Left ventricle myocardium inferior (tissue), 1 donor: ENCODE data around the gene NR2F1-AS1. TPM values are rescaled to one million over a fixed set of nuclear protein-coding genes. Genes with fewer than 3 reads are reported as not detected.
"Not testable (repeated sequence)": the region's sequence is repeated elsewhere in the genome, so short reads cannot be mapped to it uniquely, and the experiment has no call there.

Experiments
- DNase-seq: peaks from one replicate; pipeline ENCODE4 v3.0.0-alpha.2; 2020
- H3K27ac ChIP-seq: fragments of 200-600 bp; replicated peaks from 2 replicates; pipeline ENCODE4 v1.8.0; 2021
- H3K27me3 ChIP-seq: fragments of 200-600 bp; 2 replicates; pipeline ENCODE4 v1.8.0; 2021; ENCODE audit warnings: low read depth
- H3K36me3 ChIP-seq: fragments of 200-600 bp; 2 replicates; pipeline ENCODE4 v1.8.0; 2021
- H3K4me1 ChIP-seq: fragments of 200-600 bp; 2 replicates; pipeline ENCODE4 v1.8.0; 2021
- H3K4me3 ChIP-seq: fragments of 200-600 bp; 2 replicates; pipeline ENCODE4 v1.8.0; 2021; ENCODE audit warnings: mild to moderate bottlenecking, moderate library complexity
- H3K9me3 ChIP-seq: fragments of 200-600 bp; replicated peaks from 2 replicates; pipeline ENCODE4 v1.8.0; 2021
- CTCF ChIP-seq: fragments of 200-600 bp; IDR thresholded peaks from 2 replicates; pipeline ENCODE4 v1.8.0; 2021; ENCODE audit warnings: antibody characterized with exemption, mild to moderate bottlenecking, borderline replicate concordance
- intact Hi-C: fragments of 100-400 bp; cut with micrococcal nuclease; formaldehyde crosslinking; loops from one replicate; pipeline ENCODE4 v1.11.0; 2022
- total RNA-seq: library from RNA; stranded (reverse); fragmentation: NEBNext Ultra II Directional; extraction: Animal tissue kit (Norgen Biotek cat#: 25700); gene quantifications from one replicate; pipeline ENCODE4 v1.2.1, GENCODE V29; 2021
- donor health status: DM: no; HTN: yes; CAD: no; lungs with severe emphysema.

The NR2F1-AS1 gene
- total RNA-seq, 1 donor from 2014 or later, result 0.60 TPM

- Histone ChIP-seq H3K27ac (no peak overlapping the region), H3K4me3 (no peak overlapping the region), H3K27me3 (no peaks in the 10 kb centered on the region), H3K36me3 (no peaks in the 10 kb centered on the region), H3K4me1 (no peaks in the 10 kb centered on the region), H3K9me3 (peaks cover 42% of the 10 kb centered on the region)
- no peak for DNase-seq
- no peak for TF ChIP-seq CTCF
- intact Hi-C loops, result no loop called here
Measured at GRCh38 chr5:93460286-93460685, 120.7 kb downstream of the NR2F1-AS1 start.

GRCh38 chr5:93456796-93457195 lies 124.2 kb downstream of the NR2F1-AS1 start:
- intact Hi-C loops, result not testable (repeated sequence)

GRCh38 chr5:93454896-93455295 lies 126.1 kb downstream of the NR2F1-AS1 start:
- Histone ChIP-seq H3K27me3 (no peaks in the 10 kb centered on the region), H3K36me3 (no peaks in the 10 kb centered on the region), H3K9me3 (no peaks in the 10 kb centered on the region), H3K4me1 (no peaks in the 10 kb centered on the region), H3K27ac (no peak overlapping the region), H3K4me3 (no peak overlapping the region)
- DNase-seq, result no peak
- no peak for TF ChIP-seq CTCF
- intact Hi-C loops, result no loop called here

More at GRCh38 chr5:93456796-93457195, 124.2 kb downstream of the NR2F1-AS1 start:
- H3K9me3 ChIP-seq, H3K27me3 ChIP-seq, DNase-seq, H3K36me3 ChIP-seq, H3K4me1 ChIP-seq, H3K27ac ChIP-seq, H3K4me3 ChIP-seq: not testable (repeated sequence)

- DNase-seq, result no peak
- Histone ChIP-seq H3K9me3 (peaks cover 4% of the 10 kb centered on the region), H3K27ac (no peak overlapping the region), H3K27me3 (no peaks in the 10 kb centered on the region), H3K4me3 (no peak overlapping the region), H3K36me3 (no peaks in the 10 kb centered on the region), H3K4me1 (no peaks in the 10 kb centered on the region)
- intact Hi-C loops, result no loop called here
- no peak for TF ChIP-seq CTCF
Measured at GRCh38 chr5:93452255-93452654, 128.8 kb downstream of the NR2F1-AS1 start.

- Histone ChIP-seq H3K4me1 (no peaks in the 10 kb centered on the region), H3K27me3 (no peaks in the 10 kb centered on the region), H3K9me3 (peaks cover 13% of the 10 kb centered on the region), H3K27ac (no peak overlapping the region), H3K4me3 (no peak overlapping the region), H3K36me3 (no peaks in the 10 kb centered on the region)
- intact Hi-C loops, result no loop called here
- no peak for TF ChIP-seq CTCF
- no peak for DNase-seq
Measured at GRCh38 chr5:93438124-93438523, 142.9 kb downstream of the NR2F1-AS1 start.

GRCh38 chr5:93436083-93436482 lies 144.9 kb downstream of the NR2F1-AS1 start:
- Histone ChIP-seq H3K27ac (no peak overlapping the region), H3K36me3 (no peaks in the 10 kb centered on the region), H3K9me3 (no peaks in the 10 kb centered on the region), H3K4me1 (no peaks in the 10 kb centered on the region), H3K4me3 (no peak overlapping the region), H3K27me3 (no peaks in the 10 kb centered on the region)
- DNase-seq, result no peak
- TF ChIP-seq CTCF, result no peak
- intact Hi-C loops, result no loop called here
